ENCODE measurements around the gene PRDM11. TPM values are rescaled to one million over a fixed set of nuclear protein-coding genes. Genes with fewer than 3 reads are reported as not detected.

Gene PRDM11
- total RNA-seq, 4 donors from 2014 or later = 26.4 to 57.2 (median 29.6) TPM

GRCh38 chr11:45267052-45267451 lies 120.6 kb downstream of the PRDM11 start:
- H3K4me1 ChIP-seq = no peaks in the 10 kb centered on the region
- H3K27me3 ChIP-seq = peaks cover 80% of the 10 kb centered on the region
- H3K9me3 ChIP-seq = no peaks in the 10 kb centered on the region
- ATAC-seq = no peak
- WGBS, 2 donors (ENCODE audit: low coverage in 1 of 2) = 36 to 65% methylated on average over 3 to 5 of the region's 14 CpGs
- no peak for TF ChIP-seq POLR2AphosphoS5 (IDR thresholded peaks at IDR 0.05)
- no peak overlapping the region for H3K27ac ChIP-seq
- no peak overlapping the region for H3K4me3 ChIP-seq
- no peaks in the 10 kb centered on the region for H3K36me3 ChIP-seq

- Histone ChIP-seq H3K36me3 (no peaks in the 10 kb centered on the region), H3K4me1 (no peaks in the 10 kb centered on the region), H3K27me3 (peaks cover 76% of the 10 kb centered on the region), H3K4me3 (no peak overlapping the region), H3K9me3 (no peaks in the 10 kb centered on the region), H3K27ac (no peak overlapping the region)
- WGBS, 2 donors (ENCODE audit: low coverage in 1 of 2) = 71 to 73% methylated on average over 9 to 11 of the region's 13 CpGs
- TF ChIP-seq POLR2AphosphoS5 (IDR thresholded peaks at IDR 0.05) (no peak), CTCF (IDR thresholded peaks at IDR 0.05) (no peak), POLR2A (IDR thresholded peaks at IDR 0.05) (no peak), EP300 (IDR thresholded peaks at IDR 0.05) (no peak)
- no peak for ATAC-seq
These were observed 121.3 kb downstream of the PRDM11 start for GRCh38 chr11:45267652-45268299.

- Histone ChIP-seq H3K27ac (no peak overlapping the region), H3K27me3 (peaks cover 73% of the 10 kb centered on the region), H3K4me1 (no peaks in the 10 kb centered on the region), H3K4me3 (no peak overlapping the region), H3K9me3 (no peaks in the 10 kb centered on the region), H3K36me3 (no peaks in the 10 kb centered on the region)
- no peak for ATAC-seq
- TF ChIP-seq POLR2AphosphoS5 (IDR thresholded peaks at IDR 0.05) (no peak), CTCF (IDR thresholded peaks at IDR 0.05) (no peak), EP300 (IDR thresholded peaks at IDR 0.05) (no peak), POLR2A (IDR thresholded peaks at IDR 0.05) (no peak)
These were observed 123.2 kb downstream of the PRDM11 start for GRCh38 chr11:45269678-45270077.

- no peak for ATAC-seq
- WGBS, 2 donors (ENCODE audit: low coverage in 1 of 2) = 67% methylated on average over 4 of the region's 4 CpGs
These were observed 124.7 kb downstream of the PRDM11 start for GRCh38 chr11:45270946-45271716.

GRCh38 chr11:45272701-45273100 lies 126.3 kb downstream of the PRDM11 start:
- H3K9me3 ChIP-seq = no peaks in the 10 kb centered on the region
- no peaks in the 10 kb centered on the region for H3K36me3 ChIP-seq
- TF ChIP-seq POLR2A (IDR thresholded peaks at IDR 0.05) (no peak), POLR2AphosphoS5 (IDR thresholded peaks at IDR 0.05) (no peak), EP300 (IDR thresholded peaks at IDR 0.05) (no peak), CTCF (IDR thresholded peaks at IDR 0.05) (no peak)
- H3K4me1 ChIP-seq = no peaks in the 10 kb centered on the region
- no peak for ATAC-seq
- 60 to 67% methylated on average over 2 of the region's 2 CpGs for WGBS, 2 donors (ENCODE audit: low coverage in 1 of 2)
- no peak overlapping the region for H3K27ac ChIP-seq
- H3K27me3 ChIP-seq = peaks cover 74% of the 10 kb centered on the region
- no peak overlapping the region for H3K4me3 ChIP-seq

More at GRCh38 chr11:45270946-45271716, 124.7 kb downstream of the PRDM11 start:
- Histone ChIP-seq H3K9me3 (no peaks in the 10 kb centered on the region), H3K27ac (no peak overlapping the region), H3K4me3 (no peak overlapping the region), H3K27me3 (peaks cover 78% of the 10 kb centered on the region), H3K36me3 (no peaks in the 10 kb centered on the region), H3K4me1 (no peaks in the 10 kb centered on the region)
- TF ChIP-seq POLR2AphosphoS5 (IDR thresholded peaks at IDR 0.05) = no peak
- TF ChIP-seq CTCF (IDR thresholded peaks at IDR 0.05) = no peak
- no peak for TF ChIP-seq EP300 (IDR thresholded peaks at IDR 0.05)
- TF ChIP-seq POLR2A (IDR thresholded peaks at IDR 0.05) = no peak
